GM12878 (cell line): Measurements from ENCODE around the gene PI16. TPM values are rescaled to one million over a fixed set of nuclear protein-coding genes. Genes with fewer than 3 reads are reported as not detected.

Source experiments
- ATAC-seq: fragments of 200-7000 bp; cut with Tn5 transposase; 3 replicates; pipeline ENCODE4 v1.9.1; 2020; ENCODE audit warnings: mild to moderate bottlenecking, moderate library complexity
- BruUV-seq: library from RNA; stranded (reverse); fragments of 400-500 nt; replicated peaks from 2 replicates; lab custom pipeline; 2021; lab: Mats Ljungman, UMichigan
- CTCF ChIA-PET: fragments of 300-600 bp; sonication (Branson Sonifier 250); formaldehyde crosslinking; extraction: SDS; loops from one replicate; lab custom pipeline; 2021; ENCODE audit warnings: inconsistent platforms; lab: Yijun Ruan, JAX
- POLR2A ChIA-PET: fragments of 350-600 bp; formaldehyde crosslinking; extraction: SDS; loops from one replicate; lab custom pipeline; 2021; ENCODE audit warnings: inconsistent platforms; lab: Charles Lee
- RAD21 ChIA-PET: fragments of 300-600 bp; sonication (Branson Sonifier 250); formaldehyde crosslinking; loops from one replicate; lab custom pipeline; 2023; ENCODE audit warnings: antibody characterized with exemption; ENCODE audit not compliant: unreplicated experiment; lab: Charles Lee
- SMC1A ChIA-PET: fragments of 300-600 bp; sonication (Branson Sonifier 250); formaldehyde crosslinking; loops from one replicate; lab custom pipeline; 2023; ENCODE audit not compliant: unreplicated experiment, uncharacterized antibody; lab: Charles Lee
- DNase-seq: peaks from one replicate; pipeline ENCODE4 v3.0.0-alpha.2; 2011; ENCODE audit warnings: low read depth, low spot score
- FAIRE-seq: peaks from 3 replicates; lab custom pipeline; 2011; peaks lifted over from hg19 to GRCh38; lab: Jason Lieb, UNC
- H2AFZ ChIP-seq: 2 replicates; pipeline ENCODE4 v1.6.0; 2011; ENCODE audit warnings: low read depth, low read length, control low read depth; ENCODE audit not compliant: control insufficient read depth
- H3K27ac ChIP-seq: 2 replicates; pipeline ENCODE4 v1.5.1; 2011; ENCODE audit warnings: control low read depth; ENCODE audit not compliant: control insufficient read depth, insufficient read depth
- H3K27me3 ChIP-seq, 2 experiments: replicated peaks in 1 of 2; 2 replicates each; pipeline versions ENCODE4 v1.6.0 to v1.6.1; 2011; ENCODE audit warnings: low read length in 1 of 2; ENCODE audit not compliant: control insufficient read depth in 2 of 2, insufficient read depth in 2 of 2
- H3K36me3 ChIP-seq, 2 experiments: 2 replicates each; pipeline ENCODE4 v1.5.1; 2011; ENCODE audit warnings: low read length in 1 of 2; ENCODE audit not compliant: control insufficient read depth in 2 of 2, insufficient read depth in 2 of 2
- H3K4me1 ChIP-seq: 2 replicates; pipeline ENCODE4 v1.6.1; 2011; ENCODE audit warnings: mild to moderate bottlenecking, low read length, moderate library complexity, mixed read lengths; ENCODE audit not compliant: control insufficient read depth, insufficient read depth
- H3K4me2 ChIP-seq: 2 replicates; pipeline ENCODE4 v1.6.0; 2011; ENCODE audit warnings: control low read depth; ENCODE audit not compliant: control insufficient read depth, insufficient read depth
- H3K4me3 ChIP-seq: fragments of 200-600 bp; sonication (generic); 2 replicates; pipeline ENCODE4 v1.5.1; 2016
- H3K79me2 ChIP-seq: 2 replicates; pipeline ENCODE4 v1.6.0; 2011; ENCODE audit warnings: low read length; ENCODE audit not compliant: control insufficient read depth, insufficient read depth
- H3K9ac ChIP-seq: 2 replicates; pipeline ENCODE4 v1.8.0; 2011; ENCODE audit warnings: low read length, control low read depth, mixed read lengths; ENCODE audit not compliant: control insufficient read depth, insufficient read depth
- H3K9me3 ChIP-seq: replicated peaks from 3 replicates; pipeline ENCODE4 v1.5.1; 2011; ENCODE audit warnings: mild to moderate bottlenecking, low read length; ENCODE audit not compliant: control insufficient read depth, insufficient read depth
- H4K20me1 ChIP-seq: 2 replicates; pipeline ENCODE4 v1.6.0; 2011; ENCODE audit not compliant: control insufficient read depth, insufficient read depth
- BACH1 ChIP-seq: fragments of 450-650 bp; IDR thresholded peaks from 2 replicates; pipeline ENCODE4 v1.6.1; 2017; ENCODE audit warnings: mild to moderate bottlenecking, borderline replicate concordance
- ELK1 ChIP-seq: IDR thresholded peaks from 2 replicates; pipeline ENCODE4 v1.6.1; 2012; ENCODE audit warnings: low read depth, low read length, improper control_type of control experiment
- EP300 ChIP-seq, 2 experiments: fragments of 150-350 bp in 1 of 2; IDR thresholded peaks; 2 replicates each; pipeline ENCODE4 v1.6.1; 2011 to 2012; ENCODE audit warnings: low read depth in 2 of 2, low read length in 2 of 2, borderline replicate concordance in 1 of 2, improper control_type of control experiment in 1 of 2, inconsistent platforms in 1 of 2; ENCODE audit not compliant: control insufficient read depth in 1 of 2
- ESRRA ChIP-seq: IDR thresholded peaks from 2 replicates; pipeline ENCODE4 v1.6.1; 2012; ENCODE audit warnings: mild to moderate bottlenecking, low read length, improper control_type of control experiment
- IRF4 ChIP-seq: IDR thresholded peaks from 2 replicates; pipeline ENCODE4 v1.6.1; 2011; ENCODE audit warnings: low read depth, low read length
- JUND ChIP-seq: IDR thresholded peaks from 2 replicates; pipeline ENCODE4 v1.6.1; 2012; ENCODE audit warnings: low read depth, mild to moderate bottlenecking, low read length, improper control_type of control experiment, moderate library complexity
- KDM1A ChIP-seq: fragments of 200-600 bp; sonication (generic); IDR thresholded peaks from 2 replicates; pipeline ENCODE4 v1.6.1; 2016; ENCODE audit warnings: borderline replicate concordance
- MAX ChIP-seq: IDR thresholded peaks from 2 replicates; pipeline ENCODE4 v1.6.1; 2012; ENCODE audit warnings: low read depth, low read length, improper control_type of control experiment
- NFYB ChIP-seq: IDR thresholded peaks from 2 replicates; pipeline ENCODE4 v1.6.1; 2011; ENCODE audit warnings: low read depth, mild to moderate bottlenecking, low read length, improper control_type of control experiment, moderate library complexity; ENCODE audit not compliant: insufficient read depth
- RCOR1 ChIP-seq: conservative IDR thresholded peaks from 2 replicates; pipeline ENCODE4 v1.6.1; 2012; ENCODE audit warnings: low read depth, low read length, improper control_type of control experiment
- TAF1 ChIP-seq: IDR thresholded peaks from 2 replicates; pipeline ENCODE4 v1.6.1; 2011; ENCODE audit warnings: mild to moderate bottlenecking, low read depth, low read length, borderline replicate concordance
- ZNF217 ChIP-seq: fragments of 450-650 bp; IDR thresholded peaks from 2 replicates; pipeline ENCODE4 v1.6.1; 2017; ENCODE audit warnings: antibody characterized with exemption, mild to moderate bottlenecking
- whole genome bisulfite sequencing: methylation state at CpG from one replicate; pipeline ENCODE4 v1.1.6; 2016; ENCODE audit warnings: low lambda C conversion rate; ENCODE audit not compliant: insufficient replicate concordance, insufficient coverage; ENCODE audit errors: missing lambda C conversion rate; 5-methylcytosine and 5-hydroxymethylcytosine counted together
- in situ Hi-C: fragments of 300-500 bp; cut with MboI; formaldehyde crosslinking; loops from 9 replicates; pipeline ENCODE4 v1.14.3; 2018; ENCODE audit warnings: mixed read lengths
- intact Hi-C: fragments of 100-400 bp; cut with micrococcal nuclease; formaldehyde crosslinking; loops from one replicate; pipeline ENCODE4 v1.14.2; 2022; ENCODE audit not compliant: unreplicated experiment
- polyA plus RNA-seq, 11 experiments: library from polyadenylated mRNA; depleted of rRNA in 4 of 11; unstranded in 6 of 11; stranded (reverse) in 5 of 11; fragments of >200 nt; fragmentation: Nextera tagmentation in 4 of 11; fragmentation: Illumina TruSeq in 1 of 11; extraction: Ambion mirVana in 4 of 11; extraction: Trizol in 1 of 11; gene quantifications; 1 replicate in 1 of 11; 2 replicates in 10 of 11; pipeline versions ENCODE4 v1.2.1 to v1.2.3, GENCODE V29; 2011 to 2016; ENCODE audit warnings: inconsistent platforms in 2 of 11, missing spikeins in 2 of 11, low read depth in 1 of 11
- total RNA-seq, 4 experiments: library from RNA; depleted of rRNA in 3 of 4; stranded (reverse); fragments of >200 nt in 3 of 4; fragmentation: Illumina TruSeq in 1 of 4; extraction: Trizol in 1 of 4; gene quantifications; 2 replicates each; pipeline versions ENCODE4 v1.2.1 to v1.2.3, GENCODE V29; 2013 to 2021

The PI16 gene
- total and polyA plus RNA-seq, 10 of the 15 experiments (the other 5 are each of a cell fraction or from before 2014, with no cell fraction given): 0.08 to 0.12 TPM; not detected in 8

GRCh38 chr6:36946526-36946925, 8.0 kb upstream of the PI16 start:
- no peaks in the 10 kb centered on the region for H3K9me3 ChIP-seq
- no peaks in the 10 kb centered on the region for H3K79me2 ChIP-seq
- H3K4me3 ChIP-seq: no peak overlapping the region
- H3K9ac ChIP-seq: no peak overlapping the region
- no peak for DNase-seq
- H3K27ac ChIP-seq: no peak overlapping the region
- no peak for FAIRE-seq
- no peak overlapping the region for H3K4me2 ChIP-seq
- H4K20me1 ChIP-seq: no peaks in the 10 kb centered on the region
- ChIA-PET POLR2A (interaction anchor here (0.9 kb wide), 1 partner anchor 9 kb away, joined by 4 read pairs; no protein-coding TSS in a partner anchor), RAD21 (interaction anchor here (1.0 kb wide), 1 partner anchor 72 kb away, joined by 4 read pairs; no protein-coding TSS in a partner anchor), CTCF (interaction anchor here (1.2 kb wide), 1 partner anchor 8 kb away, joined by 3 read pairs; the partner anchor contains the start of gene PI16), SMC1A (interaction anchor here (1.7 kb wide), 1 partner anchor 71 kb away, joined by 4 read pairs; no protein-coding TSS in a partner anchor)
- WGBS: 69% methylated on average over 4 of the region's 4 CpGs
- no peaks in the 10 kb centered on the region for H3K36me3 ChIP-seq
- intact Hi-C loops (no loop called here), in situ Hi-C loops (no loop called here)
- no peak for ATAC-seq
- H2AFZ ChIP-seq: no peak overlapping the region
- no TSS peak for BruUV-seq
- H3K4me1 ChIP-seq: no peaks in the 10 kb centered on the region
- H3K27me3 ChIP-seq: no peaks in the 10 kb centered on the region
- no peak for TF ChIP-seq BACH1
- no peak for TF ChIP-seq ESRRA
- no peak for TF ChIP-seq IRF4
- no peak for TF ChIP-seq KDM1A
- TF ChIP-seq JUND: no peak
- no peak for TF ChIP-seq ZNF217
- TF ChIP-seq MAX: no peak
- TF ChIP-seq RCOR1: no peak
- TF ChIP-seq TAF1: no peak
- TF ChIP-seq NFYB: no peak
- no peak for TF ChIP-seq EP300 (IDR thresholded peaks at IDR 0.05; ENCODE audit: borderline replicate concordance in 1 of 2, control insufficient read depth in 1 of 2, low read depth in 2 of 2, low read length in 2 of 2)
- no peak for TF ChIP-seq ELK1
